PC-9 (cell line): Measurements from ENCODE around the gene SLC1A2. TPM values are rescaled to one million over a fixed set of nuclear protein-coding genes. Genes with fewer than 3 reads are reported as not detected.

Source experiments
- BruUV-seq: library from RNA; stranded (reverse); fragments of 400-500 nt; replicated peaks from 2 replicates; lab custom pipeline; 2021; lab: Mats Ljungman, UMichigan
- CTCF ChIA-PET: fragments of 300-600 bp; sonication (Branson Sonifier 250); formaldehyde crosslinking; loops from one replicate; lab custom pipeline; 2022; ENCODE audit warnings: antibody characterized with exemption; lab: Charles Lee
- POLR2A ChIA-PET: fragments of 300-600 bp; sonication (Branson Sonifier 250); formaldehyde crosslinking; loops from one replicate; lab custom pipeline; 2022; ENCODE audit warnings: antibody characterized with exemption; ENCODE audit not compliant: unreplicated experiment; lab: Charles Lee
- DNase-seq, 2 experiments: peaks; one replicate each; pipeline versions ENCODE4 v3.0.0 to v3.0.0-alpha.2; 2015 to 2022; ENCODE audit warnings: mixed read lengths in 1 of 2
- H2AFZ ChIP-seq: fragments of 200-600 bp; sonication (generic); 2 replicates; pipeline ENCODE4 v1.8.1; 2017; ENCODE audit warnings: antibody characterized with exemption
- H3F3A ChIP-seq: fragments of 200-600 bp; sonication (generic); 2 replicates; pipeline ENCODE4 v1.8.1; 2017; ENCODE audit warnings: antibody characterized with exemption, mild to moderate bottlenecking, low read depth; ENCODE audit not compliant: insufficient read depth
- H3K27ac ChIP-seq: fragments of 200-600 bp; sonication (generic); 2 replicates; pipeline ENCODE4 v1.6.1; 2016; ENCODE audit warnings: mixed run types
- H3K27me3 ChIP-seq: fragments of 200-600 bp; sonication (generic); 2 replicates; pipeline ENCODE4 v1.6.1; 2016; ENCODE audit warnings: low read depth, mixed run types; ENCODE audit not compliant: insufficient read depth
- H3K36me3 ChIP-seq: fragments of 200-600 bp; sonication (generic); 2 replicates; pipeline ENCODE4 v1.6.1; 2016; ENCODE audit warnings: low read depth, mixed run types
- H3K4me1 ChIP-seq: fragments of 200-600 bp; sonication (generic); replicated peaks from 2 replicates; pipeline ENCODE4 v1.6.1; 2016; ENCODE audit warnings: mixed run types; ENCODE audit not compliant: insufficient read depth
- H3K4me2 ChIP-seq: fragments of 200-600 bp; sonication (generic); 2 replicates; pipeline ENCODE4 v1.6.1; 2017; ENCODE audit warnings: mixed run types
- H3K4me3 ChIP-seq: fragments of 200-600 bp; sonication (generic); 2 replicates; pipeline ENCODE4 v1.6.1; 2016; ENCODE audit warnings: mixed run types
- H3K79me2 ChIP-seq: fragments of 200-600 bp; sonication (generic); 2 replicates; pipeline ENCODE4 v1.6.1; 2017; ENCODE audit warnings: low read depth, mixed run types
- H3K9me2 ChIP-seq: fragments of 200-600 bp; sonication (generic); 2 replicates; pipeline ENCODE4 v1.8.1; 2017; ENCODE audit warnings: mild to moderate bottlenecking; ENCODE audit not compliant: insufficient read depth
- H3K9me3 ChIP-seq: fragments of 200-600 bp; sonication (generic); 2 replicates; pipeline ENCODE4 v1.8.1; 2016; ENCODE audit warnings: low read depth; ENCODE audit not compliant: insufficient read depth
- H4K20me1 ChIP-seq: fragments of 200-600 bp; sonication (generic); 2 replicates; pipeline ENCODE4 v1.8.1; 2017; ENCODE audit not compliant: insufficient read depth
- EZH2 ChIP-seq: fragments of 200-600 bp; sonication (generic); IDR thresholded peaks from 2 replicates; pipeline ENCODE4 v1.8.0; 2017; ENCODE audit warnings: antibody characterized with exemption, low read depth
- intact Hi-C: fragments of 100-400 bp; cut with micrococcal nuclease; formaldehyde crosslinking; loops from one replicate; pipeline ENCODE4 v1.10.0; 2022; ENCODE audit not compliant: unreplicated experiment
- total RNA-seq: library from RNA; stranded (reverse); gene quantifications from 2 replicates; pipeline ENCODE4 v1.2.3, GENCODE V29; 2021
- TF ChIP-seq, protein P1 (sequence below): fragments of 200-600 bp; sonication (generic); conservative IDR thresholded peaks from 2 replicates; pipeline ENCODE4 v1.6.1; 2017; ENCODE audit warnings: mixed run types, antibody characterized with exemption, mild to moderate bottlenecking, moderate library complexity

The SLC1A2 gene
- total RNA-seq, 1 experiment from 2014 or later = 0.09 TPM

GRCh38 chr11:35274909-35275785, 144.2 kb downstream of the SLC1A2 start:
- Histone ChIP-seq H2AFZ (no peak overlapping the region), H3K9me2 (no peaks in the 10 kb centered on the region), H3K4me3 (no peak overlapping the region), H3K4me2 (peak overlapping the region; percentile 32; the same call in 1 of the 2 replicates), H3K4me1 (peaks cover 21% of the 10 kb centered on the region), H3K27me3 (no peaks in the 10 kb centered on the region), H3F3A (peaks cover 14% of the 10 kb centered on the region), H4K20me1 (no peaks in the 10 kb centered on the region), H3K9me3 (no peaks in the 10 kb centered on the region), H3K27ac (no peak overlapping the region), H3K36me3 (no peaks in the 10 kb centered on the region), H3K79me2 (no peaks in the 10 kb centered on the region)
- no peak for TF ChIP-seq EZH2
- TF ChIP-seq, protein P1, sequence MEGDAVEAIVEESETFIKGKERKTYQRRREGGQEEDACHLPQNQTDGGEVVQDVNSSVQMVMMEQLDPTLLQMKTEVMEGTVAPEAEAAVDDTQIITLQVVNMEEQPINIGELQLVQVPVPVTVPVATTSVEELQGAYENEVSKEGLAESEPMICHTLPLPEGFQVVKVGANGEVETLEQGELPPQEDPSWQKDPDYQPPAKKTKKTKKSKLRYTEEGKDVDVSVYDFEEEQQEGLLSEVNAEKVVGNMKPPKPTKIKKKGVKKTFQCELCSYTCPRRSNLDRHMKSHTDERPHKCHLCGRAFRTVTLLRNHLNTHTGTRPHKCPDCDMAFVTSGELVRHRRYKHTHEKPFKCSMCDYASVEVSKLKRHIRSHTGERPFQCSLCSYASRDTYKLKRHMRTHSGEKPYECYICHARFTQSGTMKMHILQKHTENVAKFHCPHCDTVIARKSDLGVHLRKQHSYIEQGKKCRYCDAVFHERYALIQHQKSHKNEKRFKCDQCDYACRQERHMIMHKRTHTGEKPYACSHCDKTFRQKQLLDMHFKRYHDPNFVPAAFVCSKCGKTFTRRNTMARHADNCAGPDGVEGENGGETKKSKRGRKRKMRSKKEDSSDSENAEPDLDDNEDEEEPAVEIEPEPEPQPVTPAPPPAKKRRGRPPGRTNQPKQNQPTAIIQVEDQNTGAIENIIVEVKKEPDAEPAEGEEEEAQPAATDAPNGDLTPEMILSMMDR = no peak; the same call in 1 of the 2 replicates
- POLR2A ChIA-PET = no interaction called here
- intact Hi-C loops = no loop called here
- CTCF ChIA-PET = no interaction called here
- BruUV-seq = no TSS peak
- DNase-seq = peak; percentile 45 to 68

GRCh38 chr11:35272391-35272902, 146.9 kb downstream of the SLC1A2 start:
- intact Hi-C loops = no loop called here
- BruUV-seq = no TSS peak
- no peaks in the 10 kb centered on the region for H3K9me3 ChIP-seq
- H3K36me3 ChIP-seq = no peaks in the 10 kb centered on the region
- H3K4me3 ChIP-seq = no peak overlapping the region
- peaks cover 21% of the 10 kb centered on the region for H3K4me1 ChIP-seq
- CTCF ChIA-PET = no interaction called here
- H3K79me2 ChIP-seq = no peaks in the 10 kb centered on the region
- no peak overlapping the region for H3K27ac ChIP-seq
- H3K4me2 ChIP-seq = no peak overlapping the region
- no peak overlapping the region for H2AFZ ChIP-seq
- peaks cover 14% of the 10 kb centered on the region for H3F3A ChIP-seq
- POLR2A ChIA-PET = no interaction called here
- DNase-seq = no peak
- H3K27me3 ChIP-seq = no peaks in the 10 kb centered on the region
- no peak for TF ChIP-seq EZH2
- TF ChIP-seq, protein P1 = no peak
- H4K20me1 ChIP-seq = no peaks in the 10 kb centered on the region
- H3K9me2 ChIP-seq = no peaks in the 10 kb centered on the region

- Histone ChIP-seq H3K36me3 (no peaks in the 10 kb centered on the region), H3K4me3 (no peak overlapping the region), H3K79me2 (no peaks in the 10 kb centered on the region), H3K4me1 (peaks cover 12% of the 10 kb centered on the region), H3K4me2 (no peak overlapping the region), H3K9me3 (no peaks in the 10 kb centered on the region), H3K27ac (no peak overlapping the region), H4K20me1 (no peaks in the 10 kb centered on the region), H3K9me2 (no peaks in the 10 kb centered on the region), H3F3A (peaks cover 14% of the 10 kb centered on the region), H2AFZ (no peak overlapping the region), H3K27me3 (no peaks in the 10 kb centered on the region)
- ChIA-PET POLR2A (no interaction called here), CTCF (no interaction called here)
- TF ChIP-seq, protein P1 = no peak
- no peak for TF ChIP-seq EZH2
- BruUV-seq = no TSS peak
- intact Hi-C loops = no loop called here
- DNase-seq = no peak
Measured at GRCh38 chr11:35271031-35271430, 148.3 kb downstream of the SLC1A2 start.
